H9 (cell line): Measurements from ENCODE around the gene VSTM2L. TPM values are rescaled to one million over a fixed set of nuclear protein-coding genes. Genes with fewer than 3 reads are reported as not detected.

Experiments
- DNase-seq: peaks from one replicate; pipeline ENCODE4 v3.0.0-alpha.2; 2017
- H2AFZ ChIP-seq: one replicate; pipeline ENCODE4 v1.6.1; 2013; ENCODE audit warnings: mild to moderate bottlenecking, low read length, control low read depth, moderate library complexity
- H2AK5ac ChIP-seq: 2 replicates; pipeline ENCODE4 v1.6.1; 2013; ENCODE audit warnings: low read length, control low read depth, mixed read lengths; ENCODE audit not compliant: insufficient read length
- H2BK120ac ChIP-seq: one replicate; pipeline ENCODE4 v1.6.1; 2013; ENCODE audit warnings: low read depth, mild to moderate bottlenecking, low read length, control low read depth, inconsistent platforms; ENCODE audit not compliant: poor library complexity, severe bottlenecking
- H2BK12ac ChIP-seq: 2 replicates; pipeline ENCODE4 v1.6.1; 2013; ENCODE audit warnings: low read length, control low read depth, mixed read lengths, low read depth; ENCODE audit not compliant: insufficient read length
- H2BK15ac ChIP-seq: 2 replicates; pipeline ENCODE4 v1.6.1; 2013; ENCODE audit warnings: low read depth, low read length, control low read depth
- H2BK20ac ChIP-seq: one replicate; pipeline ENCODE4 v1.6.1; 2013; ENCODE audit warnings: low read depth, mild to moderate bottlenecking, low read length, control low read depth, inconsistent platforms; ENCODE audit not compliant: poor library complexity, severe bottlenecking
- H2BK5ac ChIP-seq: 2 replicates; pipeline ENCODE4 v1.6.1; 2013; ENCODE audit warnings: low read length, control low read depth, mixed read lengths; ENCODE audit not compliant: insufficient read length
- H3K14ac ChIP-seq: 2 replicates; pipeline ENCODE4 v1.6.1; 2013; ENCODE audit warnings: low read length, control low read depth; ENCODE audit not compliant: insufficient read depth
- H3K18ac ChIP-seq: 2 replicates; pipeline ENCODE4 v1.6.1; 2013; ENCODE audit warnings: low read depth, mild to moderate bottlenecking, mixed read lengths, low read length, control low read depth; ENCODE audit not compliant: insufficient read length
- H3K23ac ChIP-seq: 2 replicates; pipeline ENCODE4 v1.6.1; 2013; ENCODE audit warnings: low read length, control low read depth, mixed read lengths, low read depth; ENCODE audit not compliant: insufficient read length
- H3K23me2 ChIP-seq: 2 replicates; pipeline ENCODE4 v1.6.1; 2013; ENCODE audit warnings: low read depth, mild to moderate bottlenecking, mixed read lengths, low read length, control low read depth; ENCODE audit not compliant: insufficient read length, poor library complexity, severe bottlenecking
- H3K27ac ChIP-seq: 2 replicates; pipeline ENCODE4 v1.5.1; 2013; ENCODE audit warnings: low read length, control low read depth, mixed read lengths, low read depth; ENCODE audit not compliant: insufficient read length
- H3K27me3 ChIP-seq: 2 replicates; pipeline ENCODE4 v1.6.1; 2013; ENCODE audit warnings: low read length, control low read depth, inconsistent platforms; ENCODE audit not compliant: insufficient read depth
- H3K4ac ChIP-seq: 2 replicates; pipeline ENCODE4 v1.6.1; 2013; ENCODE audit warnings: low read depth, mild to moderate bottlenecking, control low read depth, inconsistent platforms, low read length, moderate library complexity
- H3K4me1 ChIP-seq: 2 replicates; pipeline ENCODE4 v1.6.1; 2013; ENCODE audit warnings: low read length, control low read depth, inconsistent platforms; ENCODE audit not compliant: insufficient read depth
- H3K4me2 ChIP-seq: 2 replicates; pipeline ENCODE4 v1.6.1; 2013; ENCODE audit warnings: low read length, control low read depth, mixed read lengths; ENCODE audit not compliant: insufficient read length, insufficient read depth
- H3K56ac ChIP-seq: 2 replicates; pipeline ENCODE4 v1.6.1; 2013; ENCODE audit warnings: low read depth, mild to moderate bottlenecking, mixed read lengths, low read length, control low read depth; ENCODE audit not compliant: insufficient read length
- H3K79me1 ChIP-seq: 2 replicates; pipeline ENCODE4 v1.6.1; 2013; ENCODE audit warnings: low read depth, mild to moderate bottlenecking, moderate library complexity, low read length, control low read depth, inconsistent platforms; ENCODE audit not compliant: insufficient read depth, poor library complexity, severe bottlenecking
- H3K79me2 ChIP-seq: 2 replicates; pipeline ENCODE4 v1.6.1; 2013; ENCODE audit warnings: low read length, control low read depth, inconsistent platforms; ENCODE audit not compliant: insufficient read depth
- H3K9ac ChIP-seq: 2 replicates; pipeline ENCODE4 v1.6.1; 2013; ENCODE audit warnings: low read length, control low read depth, mixed read lengths; ENCODE audit not compliant: insufficient read length; ENCODE audit errors: extremely low read depth
- H3K9me3 ChIP-seq: one replicate; pipeline ENCODE4 v1.6.1; 2013; ENCODE audit warnings: low read depth, low read length, inconsistent platforms; ENCODE audit not compliant: control insufficient read depth
- H3T11ph ChIP-seq: one replicate; pipeline ENCODE4 v1.6.1; 2013; ENCODE audit warnings: mild to moderate bottlenecking, low read length, control low read depth, inconsistent platforms
- H4K20me1 ChIP-seq: one replicate; pipeline ENCODE4 v1.6.1; 2013; ENCODE audit not compliant: control insufficient read depth, insufficient read length, insufficient read depth
- H4K5ac ChIP-seq: 2 replicates; pipeline ENCODE4 v1.6.1; 2013; ENCODE audit warnings: low read depth, mild to moderate bottlenecking, mixed read lengths, low read length, control low read depth; ENCODE audit not compliant: insufficient read length
- H4K8ac ChIP-seq: replicated peaks from 2 replicates; pipeline ENCODE4 v1.6.1; 2013; ENCODE audit warnings: low read length, control low read depth, mixed read lengths, low read depth; ENCODE audit not compliant: insufficient read length
- H4K91ac ChIP-seq: 2 replicates; pipeline ENCODE4 v1.6.1; 2013; ENCODE audit warnings: low read depth, mild to moderate bottlenecking, moderate library complexity, mixed read lengths, low read length, control low read depth; ENCODE audit not compliant: insufficient read length
- H3K27ac Mint-ChIP-seq, 3 experiments: 2 replicates in 2 of 3; 3 replicates in 1 of 3; pipeline ENCODE4 v1.8.0; 2020 to 2021; ENCODE audit warnings: mixed read lengths in 3 of 3, mild to moderate bottlenecking in 1 of 3, moderate library complexity in 1 of 3
- H3K27me3 Mint-ChIP-seq: 2 replicates; pipeline ENCODE4 v1.8.0; 2021; ENCODE audit warnings: low read depth, mild to moderate bottlenecking, moderate library complexity, mixed read lengths
- H3K36me3 Mint-ChIP-seq, 3 experiments: 2 replicates in 2 of 3; 3 replicates in 1 of 3; pipeline ENCODE4 v1.8.0; 2020 to 2021; ENCODE audit warnings: low read depth in 3 of 3, mixed read lengths in 3 of 3; ENCODE audit not compliant: insufficient read depth in 1 of 3
- H3K4me1 Mint-ChIP-seq, 2 experiments: 2 replicates each; pipeline ENCODE4 v1.8.0; 2020; ENCODE audit warnings: mixed read lengths in 2 of 2
- H3K4me3 Mint-ChIP-seq, 2 experiments: 2 replicates in 1 of 2; 3 replicates in 1 of 2; pipeline ENCODE4 v1.8.0; 2020 to 2021; ENCODE audit warnings: mild to moderate bottlenecking in 2 of 2, mixed read lengths in 2 of 2, moderate library complexity in 1 of 2
- H3K9me3 Mint-ChIP-seq, 2 experiments: 2 replicates in 1 of 2; 3 replicates in 1 of 2; pipeline ENCODE4 v1.8.0; 2020; ENCODE audit warnings: mild to moderate bottlenecking in 2 of 2, mixed read lengths in 2 of 2, moderate library complexity in 1 of 2
- CTCF ChIP-seq: fragments of 200-600 bp; sonication (generic); conservative IDR thresholded peaks from 3 replicates; pipeline ENCODE4 v1.8.0; 2021; ENCODE audit warnings: antibody characterized with exemption, mild to moderate bottlenecking
- WGBS: extraction: QIAGEN DNeasy Blood & Tissue Kit; methylation state at CpG from one replicate; pipeline ENCODE4 v1.1.7; 2013; ENCODE audit warnings: missing lambda C conversion rate, low lambda C conversion rate, mixed read lengths; ENCODE audit not compliant: insufficient read length; ENCODE audit errors: extremely low coverage; 5-methylcytosine and 5-hydroxymethylcytosine counted together
- total RNA-seq: library from RNA; stranded (reverse); gene quantifications from 2 replicates; pipeline ENCODE4 v1.2.1, GENCODE V29; 2021

Gene VSTM2L
- total RNA-seq, 1 experiment from 2014 or later, result 2.1 TPM

DNA sequence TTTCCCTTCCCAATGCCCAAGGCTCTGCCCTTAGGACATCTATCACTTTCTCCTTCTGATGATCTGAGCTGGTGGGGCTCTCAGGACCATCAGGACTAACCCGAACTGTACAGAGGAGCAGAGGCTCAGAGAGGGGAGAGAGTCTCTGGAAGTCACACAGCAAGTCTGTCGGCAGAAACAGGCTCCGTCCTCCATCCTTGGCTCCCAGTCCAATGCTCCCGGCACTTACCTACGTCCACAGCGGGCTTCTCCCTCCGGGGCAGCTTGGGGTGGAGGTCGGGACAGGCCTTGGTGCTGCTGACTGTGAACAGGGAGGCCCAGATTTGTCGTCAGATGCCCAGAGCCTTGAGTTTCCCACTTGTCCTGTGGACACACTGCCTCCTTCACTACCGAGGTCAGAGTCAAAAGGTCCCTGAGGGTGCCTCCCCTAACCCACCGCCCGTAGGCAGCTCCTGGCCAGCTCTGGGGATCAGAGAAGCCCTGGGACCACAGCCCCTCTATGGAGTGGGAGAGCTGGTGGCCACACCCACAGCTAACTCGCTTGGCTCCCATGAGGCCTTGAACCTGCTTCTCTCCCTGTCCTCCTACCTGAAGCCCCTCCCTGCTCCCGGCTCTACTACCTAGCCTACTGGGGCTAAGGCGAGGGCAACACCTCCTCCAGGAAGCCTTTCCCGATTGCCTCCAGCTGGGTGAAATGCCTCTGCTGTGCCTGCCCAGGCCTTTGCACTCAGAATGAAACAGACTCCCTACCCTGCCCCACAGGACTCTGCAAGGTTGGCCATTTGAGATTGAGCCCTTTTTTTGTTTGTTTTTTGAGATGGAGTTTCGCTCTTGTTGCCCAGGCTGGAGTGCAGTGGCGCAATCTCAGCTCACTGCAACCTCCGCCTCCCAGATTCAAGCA lies 22.6 kb downstream of the VSTM2L start:
- no peak overlapping the region for H3T11ph ChIP-seq
- Mint-ChIP-seq H3K27me3 (peaks cover 8% of the 10 kb centered on the region), H3K9me3 (no peaks in the 10 kb centered on the region; a peak in 1 of 5 replicates), H3K27ac (peak overlapping the region in 1 of 3 experiments; percentile 40; a peak in 2 of 7 replicates), H3K4me3 (no peak overlapping the region), H3K36me3 (no peaks in the 10 kb centered on the region), H3K4me1 (peaks cover 0 to 29% of the 10 kb centered on the region in 2 experiments; a peak in 3 of 4 replicates)
- no peak overlapping the region for H2AK5ac ChIP-seq
- no peaks in the 10 kb centered on the region for H3K79me1 ChIP-seq
- no peak overlapping the region for H3K4me2 ChIP-seq
- no peak overlapping the region for H2BK20ac ChIP-seq
- no peak overlapping the region for H3K4ac ChIP-seq
- no peak overlapping the region for H2BK5ac ChIP-seq
- no peak overlapping the region for H2BK120ac ChIP-seq
- DNase-seq, result peak; percentile 74
- no peak overlapping the region for H3K27ac ChIP-seq
- no peak for TF ChIP-seq CTCF
- H3K18ac ChIP-seq, result no peak overlapping the region
- H4K8ac ChIP-seq, result no peak overlapping the region
- no peaks in the 10 kb centered on the region for H3K4me1 ChIP-seq
- H2AFZ ChIP-seq, result no peak overlapping the region
- H2BK12ac ChIP-seq, result no peak overlapping the region
- no peak overlapping the region for H3K56ac ChIP-seq
- no peaks in the 10 kb centered on the region for H3K27me3 ChIP-seq
- no peak overlapping the region for H3K9ac ChIP-seq
- no peak overlapping the region; the same call in 1 of the 2 replicates for H3K14ac ChIP-seq
- no peak overlapping the region for H4K5ac ChIP-seq
- WGBS, result no CpG with 5 or more reads among the region's 19 CpGs
- H3K79me2 ChIP-seq, result no peaks in the 10 kb centered on the region
- H3K23ac ChIP-seq, result no peak overlapping the region
- no peak overlapping the region for H4K91ac ChIP-seq
- no peaks in the 10 kb centered on the region for H4K20me1 ChIP-seq
- no peak overlapping the region for H2BK15ac ChIP-seq
- H3K9me3 ChIP-seq, result no peaks in the 10 kb centered on the region
- H3K23me2 ChIP-seq, result no peaks in the 10 kb centered on the region
